ENCODE results near the gene TMEM37. TPM values are rescaled to one million over a fixed set of nuclear protein-coding genes. Genes with fewer than 3 reads are reported as not detected.

The TMEM37 gene
- polyA plus RNA-seq, 1 of the 3 experiments (the other 2 are of a cell fraction) = 0.25 TPM

DNA sequence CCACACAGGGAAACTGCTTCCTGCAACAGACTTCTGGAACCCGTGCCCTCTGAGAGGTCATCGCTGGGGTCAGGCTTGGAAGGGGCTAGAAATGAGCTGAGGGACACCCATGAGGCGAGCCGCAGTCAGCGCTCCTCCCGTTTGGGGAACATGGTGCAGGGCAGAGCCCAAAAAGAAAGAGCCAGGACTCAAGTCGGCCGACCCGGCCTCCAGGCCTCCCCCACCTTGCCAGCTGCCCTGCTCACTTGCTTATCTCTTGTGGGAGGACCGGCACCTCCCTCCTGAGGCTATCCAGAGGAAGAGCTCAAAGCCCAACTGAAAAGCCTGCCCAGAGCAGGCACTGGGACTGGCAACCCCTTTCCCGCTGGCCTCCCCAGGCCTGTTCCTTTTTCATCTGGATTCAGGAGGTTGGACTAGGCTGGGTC, 49.1 kb downstream of the TMEM37 start (continued):
- TF ChIP-seq ZBTB33 (IDR thresholded peaks at IDR 0.05; ENCODE audit: borderline replicate concordance, low read depth) (no peak), GATA2 (CRISPR knock-in tag; IDR thresholded peaks at IDR 0.05) (no peak)

GRCh38 chr2:119481501-119482455, 50.1 kb downstream of the TMEM37 start:
- WGBS (ENCODE audit: low lambda C conversion rate) = 71% methylated on average over 13 of the region's 16 CpGs
- no peak for DNase-seq

More at GRCh38 chr2:119481501-119482455, 50.1 kb downstream of the TMEM37 start:
- Histone ChIP-seq H2AFZ (ENCODE audit: low read depth) (no peak overlapping the region), H3K27ac (ENCODE audit: low read depth in 2 of 2, low read length in 1 of 2) (peak overlapping the region in 1 of 2 experiments; percentile 95; a peak in 2 of 4 replicates), H3K9ac (no peak overlapping the region), H3K9me3 (no peaks in the 10 kb centered on the region), H3K4me1 (ENCODE audit: control insufficient read depth in 1 of 2, insufficient read depth in 2 of 2, low read depth in 1 of 2, low read length in 1 of 2) (peaks cover 0 to 65% of the 10 kb centered on the region in 2 experiments; a peak in 1 of 4 replicates), H3K4me2 (no peak overlapping the region), H3K79me2 (ENCODE audit: insufficient read depth) (no peaks in the 10 kb centered on the region), H4K20me1 (ENCODE audit: insufficient read depth) (no peaks in the 10 kb centered on the region), H3K4me3 (ENCODE audit: low read depth in 2 of 2, low read length in 1 of 2) (no peak overlapping the region), H3K36me3 (replicated peaks in 1 of 2; ENCODE audit: control insufficient read depth in 1 of 2, insufficient read depth in 2 of 2, low read length in 1 of 2) (no peaks in the 10 kb centered on the region), H3F3A (replicated peaks; ENCODE audit: insufficient read depth) (no peaks in the 10 kb centered on the region), H3K9me2 (no peaks in the 10 kb centered on the region), H3K27me3 (ENCODE audit: insufficient read depth) (no peaks in the 10 kb centered on the region)
- CTCF ChIA-PET = interaction anchor here (0.7 to 1.9 kb wide), 7 partner anchors 9 to 600 kb away, joined by 3 to 6 read pairs (median 3); partner anchors contain the start of gene TMEM37
- POLR2A ChIA-PET = interaction anchor here (1.0 kb wide), 1 partner anchor 115 kb away, joined by 3 read pairs; the partner anchor contains the start of genes C2orf76 and DBI
- TF ChIP-seq RFX5 (IDR thresholded peaks at IDR 0.05; ENCODE audit: low read length) (no peak), EP300 (IDR thresholded peaks at IDR 0.05; ENCODE audit: borderline replicate concordance in 1 of 2, low read depth in 1 of 2, low read length in 1 of 2) (no peak), FOXJ3 (CRISPR knock-in tag; IDR thresholded peaks at IDR 0.05) (no peak), GABPA (IDR thresholded peaks at IDR 0.05; ENCODE audit: low read depth) (no peak), EZH2phosphoT487 (IDR thresholded peaks at IDR 0.05; ENCODE audit: borderline replicate concordance, low read depth) (no peak), TEAD4 (IDR thresholded peaks at IDR 0.05; ENCODE audit: borderline replicate concordance, insufficient read depth) (no peak), MAX (IDR thresholded peaks at IDR 0.05; ENCODE audit: low read depth) (no peak), RXRA (IDR thresholded peaks at IDR 0.05; ENCODE audit: borderline replicate concordance, low read depth) (no peak), MEF2A (IDR thresholded peaks at IDR 0.05; ENCODE audit: borderline replicate concordance, low read depth) (no peak), YY1 (IDR thresholded peaks at IDR 0.05; ENCODE audit: low read depth) (no peak)
- TF ChIP-seq, protein P1, sequence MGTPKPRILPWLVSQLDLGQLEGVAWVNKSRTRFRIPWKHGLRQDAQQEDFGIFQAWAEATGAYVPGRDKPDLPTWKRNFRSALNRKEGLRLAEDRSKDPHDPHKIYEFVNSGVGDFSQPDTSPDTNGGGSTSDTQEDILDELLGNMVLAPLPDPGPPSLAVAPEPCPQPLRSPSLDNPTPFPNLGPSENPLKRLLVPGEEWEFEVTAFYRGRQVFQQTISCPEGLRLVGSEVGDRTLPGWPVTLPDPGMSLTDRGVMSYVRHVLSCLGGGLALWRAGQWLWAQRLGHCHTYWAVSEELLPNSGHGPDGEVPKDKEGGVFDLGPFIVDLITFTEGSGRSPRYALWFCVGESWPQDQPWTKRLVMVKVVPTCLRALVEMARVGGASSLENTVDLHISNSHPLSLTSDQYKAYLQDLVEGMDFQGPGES (IDR thresholded peaks at IDR 0.05; ENCODE audit: low read depth, low read length) = no peak
- TF ChIP-seq, protein P2, sequence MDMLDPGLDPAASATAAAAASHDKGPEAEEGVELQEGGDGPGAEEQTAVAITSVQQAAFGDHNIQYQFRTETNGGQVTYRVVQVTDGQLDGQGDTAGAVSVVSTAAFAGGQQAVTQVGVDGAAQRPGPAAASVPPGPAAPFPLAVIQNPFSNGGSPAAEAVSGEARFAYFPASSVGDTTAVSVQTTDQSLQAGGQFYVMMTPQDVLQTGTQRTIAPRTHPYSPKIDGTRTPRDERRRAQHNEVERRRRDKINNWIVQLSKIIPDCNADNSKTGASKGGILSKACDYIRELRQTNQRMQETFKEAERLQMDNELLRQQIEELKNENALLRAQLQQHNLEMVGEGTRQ (IDR thresholded peaks at IDR 0.05; ENCODE audit: borderline replicate concordance, low read depth, low read length) = no peak

Measured in SK-N-SH (cell line).